Liver (tissue), 9 donors: ENCODE data around the gene SRGAP1. TPM values are rescaled to one million over a fixed set of nuclear protein-coding genes. Genes with fewer than 3 reads are reported as not detected.

ENCODE experiments used
- DNase-seq: peaks from one replicate; pipeline ENCODE4 v3.0.0-alpha.2; 2017; ENCODE audit warnings: low spot score
- H3K27ac ChIP-seq, 2 donors: one replicate each; pipeline ENCODE4 v1.7.0; 2013; ENCODE audit warnings: inconsistent platforms in 2 of 2, low read length in 2 of 2, control low read depth in 1 of 2, low read depth in 1 of 2, mild to moderate bottlenecking in 1 of 2
- H3K27me3 ChIP-seq, 4 donors: one replicate each; pipeline versions ENCODE4 v1.6.1 to v1.7.0; 2013; ENCODE audit warnings: low read length in 3 of 4, inconsistent platforms in 1 of 4, mild to moderate bottlenecking in 1 of 4, moderate library complexity in 1 of 4; ENCODE audit not compliant: control insufficient read depth in 4 of 4, insufficient read depth in 4 of 4
- H3K36me3 ChIP-seq, 4 donors: one replicate each; pipeline versions ENCODE4 v1.6.1 to v1.7.0; 2013; ENCODE audit warnings: low read length in 3 of 4, mild to moderate bottlenecking in 3 of 4, low read depth in 1 of 4, moderate library complexity in 1 of 4; ENCODE audit not compliant: control insufficient read depth in 4 of 4, insufficient read depth in 3 of 4
- H3K4me1 ChIP-seq, 4 donors: one replicate each; pipeline versions ENCODE4 v1.6.1 to v1.7.0; 2013; ENCODE audit warnings: low read length in 3 of 4, mild to moderate bottlenecking in 3 of 4, moderate library complexity in 1 of 4; ENCODE audit not compliant: control insufficient read depth in 4 of 4, insufficient read depth in 4 of 4
- H3K4me3 ChIP-seq, 3 donors: one replicate each; pipeline versions ENCODE4 v1.6.1 to v1.7.0; 2013; ENCODE audit warnings: low read length in 3 of 3, control low read depth in 1 of 3, low read depth in 1 of 3, mild to moderate bottlenecking in 1 of 3
- H3K9ac ChIP-seq, 2 donors: one replicate each; pipeline ENCODE4 v1.7.0; 2013; ENCODE audit warnings: low read length in 2 of 2, mild to moderate bottlenecking in 2 of 2, moderate library complexity in 2 of 2, control low read depth in 1 of 2, low read depth in 1 of 2
- H3K9me3 ChIP-seq, 4 donors: one replicate each; pipeline versions ENCODE4 v1.6.1 to v1.7.0; 2013; ENCODE audit warnings: low read length in 3 of 4; ENCODE audit not compliant: control insufficient read depth in 4 of 4
- ATF3 ChIP-seq: IDR thresholded peaks from 2 replicates; pipeline ENCODE4 v1.6.1; 2016; ENCODE audit warnings: antibody characterized with exemption
- EGR1 ChIP-seq, 2 donors: IDR thresholded peaks; 2 replicates each; pipeline ENCODE4 v1.6.1; 2016 to 2018; ENCODE audit warnings: antibody characterized with exemption in 2 of 2, low read depth in 2 of 2
- FOXA1 ChIP-seq: IDR thresholded peaks from 2 replicates; pipeline ENCODE4 v1.6.1; 2016; ENCODE audit warnings: antibody characterized with exemption
- FOXA2 ChIP-seq: IDR thresholded peaks from 2 replicates; pipeline ENCODE4 v1.6.1; 2016; ENCODE audit warnings: antibody characterized with exemption
- GABPA ChIP-seq, 2 donors: IDR thresholded peaks in 1 of 2; conservative IDR thresholded peaks in 1 of 2; 2 replicates each; pipeline ENCODE4 v1.6.1; 2016; ENCODE audit warnings: antibody characterized with exemption in 2 of 2, mild to moderate bottlenecking in 1 of 2, moderate library complexity in 1 of 2
- HNF4A ChIP-seq, 2 donors: conservative IDR thresholded peaks; 2 replicates each; pipeline ENCODE4 v1.6.1; 2016; ENCODE audit warnings: antibody characterized with exemption in 2 of 2, mild to moderate bottlenecking in 2 of 2
- HNF4G ChIP-seq: IDR thresholded peaks from 2 replicates; pipeline ENCODE4 v1.6.1; 2016; ENCODE audit warnings: antibody characterized with exemption
- JUND ChIP-seq, 2 donors: IDR thresholded peaks; 2 replicates each; pipeline ENCODE4 v1.6.1; 2016; ENCODE audit warnings: antibody characterized with exemption in 2 of 2
- NR2F2 ChIP-seq: IDR thresholded peaks from 2 replicates; pipeline ENCODE4 v1.6.1; 2016; ENCODE audit warnings: antibody characterized with exemption
- RAD21 ChIP-seq, 2 donors: IDR thresholded peaks; 2 replicates each; pipeline ENCODE4 v1.6.1; 2016; ENCODE audit warnings: antibody characterized with exemption in 2 of 2, mild to moderate bottlenecking in 2 of 2
- RXRA ChIP-seq, 2 donors: IDR thresholded peaks; 2 replicates each; pipeline ENCODE4 v1.6.1; 2017 to 2018; ENCODE audit warnings: antibody characterized with exemption in 2 of 2, mild to moderate bottlenecking in 1 of 2
- SP1 ChIP-seq: IDR thresholded peaks from 2 replicates; pipeline ENCODE4 v1.6.1; 2018; ENCODE audit warnings: antibody characterized with exemption, mild to moderate bottlenecking
- TAF1 ChIP-seq: conservative IDR thresholded peaks from 2 replicates; pipeline ENCODE4 v1.6.1; 2016; ENCODE audit warnings: antibody characterized with exemption, mild to moderate bottlenecking
- YY1 ChIP-seq: IDR thresholded peaks from 2 replicates; pipeline ENCODE4 v1.6.1; 2016; ENCODE audit warnings: antibody characterized with exemption, mild to moderate bottlenecking
- WGBS: extraction: QIAGEN DNeasy Blood & Tissue Kit; methylation state at CpG from one replicate; pipeline ENCODE4 v1.1.7; 2013; 5-methylcytosine and 5-hydroxymethylcytosine counted together
- polyA plus RNA-seq, 2 donors: library from polyadenylated mRNA; stranded (reverse) in 1 of 2; unstranded in 1 of 2; fragments of 200-250 nt in 1 of 2; fragments of >200 nt in 1 of 2; fragmentation: Nextera tagmentation in 1 of 2; extraction: Ambion mirVana in 1 of 2; gene quantifications; one replicate each; pipeline versions ENCODE4 v1.2.1 to v1.2.3, GENCODE V29; 2013 to 2015
- total RNA-seq, 2 donors: library from RNA; depleted of rRNA; stranded (reverse); fragments of >200 nt; gene quantifications; one replicate each; pipeline ENCODE4 v1.2.3, GENCODE V29; 2014
- TF ChIP-seq, protein P1 (sequence below): fragments of 150-350 bp; IDR thresholded peaks from 2 replicates; pipeline ENCODE4 v1.5.1; 2017; ENCODE audit warnings: improper control_type of control experiment, low read depth, low read length; ENCODE audit not compliant: missing input control
- TF ChIP-seq, protein P2 (sequence below): IDR thresholded peaks from 2 replicates; pipeline ENCODE4 v1.6.1; 2016; ENCODE audit warnings: antibody characterized with exemption, mild to moderate bottlenecking
- TF ChIP-seq, protein P3 (sequence below): IDR thresholded peaks from 2 replicates; pipeline ENCODE4 v1.6.1; 2016; ENCODE audit warnings: antibody characterized with exemption
- TF ChIP-seq, protein P4 (sequence below): IDR thresholded peaks from 2 replicates; pipeline ENCODE4 v1.6.1; 2016; ENCODE audit warnings: antibody characterized with exemption
- donor health status: healthy.
- donor health status: healthy.
- donor health status: healthy.
- donor health status: healthy.
- donor health status: healthy.

The SRGAP1 gene
- total and polyA plus RNA-seq, 4 donors = 0.28 to 1.3 (median 0.85) TPM

- Histone ChIP-seq H3K27me3 (no peaks in the 10 kb centered on the region), H3K9me3 (no peaks in the 10 kb centered on the region), H3K4me3 (no peak overlapping the region), H3K27ac (no peak overlapping the region), H3K36me3 (no peaks in the 10 kb centered on the region), H3K4me1 (no peaks in the 10 kb centered on the region), H3K9ac (no peak overlapping the region)
- no peak for TF ChIP-seq FOXA2
- no peak for TF ChIP-seq ATF3
- DNase-seq = no peak
Observed at GRCh38 chr12:63985456-63985855, 141.0 kb downstream of the SRGAP1 start.

DNA sequence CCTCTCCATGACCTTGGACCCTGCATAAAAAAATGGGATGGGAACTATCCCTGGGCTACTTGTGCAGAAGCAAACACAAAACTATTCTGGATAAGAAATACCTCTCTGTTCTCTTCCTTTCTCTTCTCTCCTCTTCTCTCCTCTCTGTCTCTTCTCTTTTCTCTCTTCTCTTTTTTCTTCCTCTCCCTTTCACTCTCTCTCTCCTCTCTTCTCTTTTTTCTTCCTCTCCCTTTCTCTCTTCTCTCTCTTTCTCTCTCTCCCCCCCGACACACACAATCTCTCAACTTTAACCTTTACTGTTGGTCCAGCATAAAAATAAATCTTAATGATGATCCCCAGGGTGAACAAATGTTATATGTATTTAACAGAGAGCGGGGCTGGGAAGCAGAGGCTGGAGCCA lies 141.4 kb downstream of the SRGAP1 start:
- no peak overlapping the region for H3K4me3 ChIP-seq
- no peak overlapping the region for H3K27ac ChIP-seq
- H3K27me3 ChIP-seq = no peaks in the 10 kb centered on the region
- H3K9me3 ChIP-seq = no peaks in the 10 kb centered on the region
- DNase-seq = no peak
- TF ChIP-seq JUND (IDR thresholded peaks at IDR 0.05) = no peak
- no peak for TF ChIP-seq TAF1
- no peak for TF ChIP-seq EGR1 (IDR thresholded peaks at IDR 0.05; ENCODE audit: low read depth in 2 of 2)
- TF ChIP-seq, protein P1, sequence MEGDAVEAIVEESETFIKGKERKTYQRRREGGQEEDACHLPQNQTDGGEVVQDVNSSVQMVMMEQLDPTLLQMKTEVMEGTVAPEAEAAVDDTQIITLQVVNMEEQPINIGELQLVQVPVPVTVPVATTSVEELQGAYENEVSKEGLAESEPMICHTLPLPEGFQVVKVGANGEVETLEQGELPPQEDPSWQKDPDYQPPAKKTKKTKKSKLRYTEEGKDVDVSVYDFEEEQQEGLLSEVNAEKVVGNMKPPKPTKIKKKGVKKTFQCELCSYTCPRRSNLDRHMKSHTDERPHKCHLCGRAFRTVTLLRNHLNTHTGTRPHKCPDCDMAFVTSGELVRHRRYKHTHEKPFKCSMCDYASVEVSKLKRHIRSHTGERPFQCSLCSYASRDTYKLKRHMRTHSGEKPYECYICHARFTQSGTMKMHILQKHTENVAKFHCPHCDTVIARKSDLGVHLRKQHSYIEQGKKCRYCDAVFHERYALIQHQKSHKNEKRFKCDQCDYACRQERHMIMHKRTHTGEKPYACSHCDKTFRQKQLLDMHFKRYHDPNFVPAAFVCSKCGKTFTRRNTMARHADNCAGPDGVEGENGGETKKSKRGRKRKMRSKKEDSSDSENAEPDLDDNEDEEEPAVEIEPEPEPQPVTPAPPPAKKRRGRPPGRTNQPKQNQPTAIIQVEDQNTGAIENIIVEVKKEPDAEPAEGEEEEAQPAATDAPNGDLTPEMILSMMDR = no peak
- TF ChIP-seq NR2F2 = no peak
- TF ChIP-seq, protein P2, sequence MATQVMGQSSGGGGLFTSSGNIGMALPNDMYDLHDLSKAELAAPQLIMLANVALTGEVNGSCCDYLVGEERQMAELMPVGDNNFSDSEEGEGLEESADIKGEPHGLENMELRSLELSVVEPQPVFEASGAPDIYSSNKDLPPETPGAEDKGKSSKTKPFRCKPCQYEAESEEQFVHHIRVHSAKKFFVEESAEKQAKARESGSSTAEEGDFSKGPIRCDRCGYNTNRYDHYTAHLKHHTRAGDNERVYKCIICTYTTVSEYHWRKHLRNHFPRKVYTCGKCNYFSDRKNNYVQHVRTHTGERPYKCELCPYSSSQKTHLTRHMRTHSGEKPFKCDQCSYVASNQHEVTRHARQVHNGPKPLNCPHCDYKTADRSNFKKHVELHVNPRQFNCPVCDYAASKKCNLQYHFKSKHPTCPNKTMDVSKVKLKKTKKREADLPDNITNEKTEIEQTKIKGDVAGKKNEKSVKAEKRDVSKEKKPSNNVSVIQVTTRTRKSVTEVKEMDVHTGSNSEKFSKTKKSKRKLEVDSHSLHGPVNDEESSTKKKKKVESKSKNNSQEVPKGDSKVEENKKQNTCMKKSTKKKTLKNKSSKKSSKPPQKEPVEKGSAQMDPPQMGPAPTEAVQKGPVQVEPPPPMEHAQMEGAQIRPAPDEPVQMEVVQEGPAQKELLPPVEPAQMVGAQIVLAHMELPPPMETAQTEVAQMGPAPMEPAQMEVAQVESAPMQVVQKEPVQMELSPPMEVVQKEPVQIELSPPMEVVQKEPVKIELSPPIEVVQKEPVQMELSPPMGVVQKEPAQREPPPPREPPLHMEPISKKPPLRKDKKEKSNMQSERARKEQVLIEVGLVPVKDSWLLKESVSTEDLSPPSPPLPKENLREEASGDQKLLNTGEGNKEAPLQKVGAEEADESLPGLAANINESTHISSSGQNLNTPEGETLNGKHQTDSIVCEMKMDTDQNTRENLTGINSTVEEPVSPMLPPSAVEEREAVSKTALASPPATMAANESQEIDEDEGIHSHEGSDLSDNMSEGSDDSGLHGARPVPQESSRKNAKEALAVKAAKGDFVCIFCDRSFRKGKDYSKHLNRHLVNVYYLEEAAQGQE = no peak
- no peak for TF ChIP-seq SP1
- no peak for TF ChIP-seq RAD21 (IDR thresholded peaks at IDR 0.05)
- TF ChIP-seq FOXA2 = no peak
- TF ChIP-seq YY1 = no peak
- TF ChIP-seq, protein P3, sequence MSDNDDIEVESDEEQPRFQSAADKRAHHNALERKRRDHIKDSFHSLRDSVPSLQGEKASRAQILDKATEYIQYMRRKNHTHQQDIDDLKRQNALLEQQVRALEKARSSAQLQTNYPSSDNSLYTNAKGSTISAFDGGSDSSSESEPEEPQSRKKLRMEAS = no peak
- no peak for TF ChIP-seq ATF3
- TF ChIP-seq GABPA (IDR thresholded peaks at IDR 0.05 in 1 of 2, conservative IDR thresholded peaks at IDR 0.05 in 1 of 2) = no peak
- no peak for TF ChIP-seq HNF4A (conservative IDR thresholded peaks at IDR 0.05)
- no peak for TF ChIP-seq HNF4G
- TF ChIP-seq FOXA1 = no peak
- no peak for TF ChIP-seq RXRA (IDR thresholded peaks at IDR 0.05)
- TF ChIP-seq, protein P4, sequence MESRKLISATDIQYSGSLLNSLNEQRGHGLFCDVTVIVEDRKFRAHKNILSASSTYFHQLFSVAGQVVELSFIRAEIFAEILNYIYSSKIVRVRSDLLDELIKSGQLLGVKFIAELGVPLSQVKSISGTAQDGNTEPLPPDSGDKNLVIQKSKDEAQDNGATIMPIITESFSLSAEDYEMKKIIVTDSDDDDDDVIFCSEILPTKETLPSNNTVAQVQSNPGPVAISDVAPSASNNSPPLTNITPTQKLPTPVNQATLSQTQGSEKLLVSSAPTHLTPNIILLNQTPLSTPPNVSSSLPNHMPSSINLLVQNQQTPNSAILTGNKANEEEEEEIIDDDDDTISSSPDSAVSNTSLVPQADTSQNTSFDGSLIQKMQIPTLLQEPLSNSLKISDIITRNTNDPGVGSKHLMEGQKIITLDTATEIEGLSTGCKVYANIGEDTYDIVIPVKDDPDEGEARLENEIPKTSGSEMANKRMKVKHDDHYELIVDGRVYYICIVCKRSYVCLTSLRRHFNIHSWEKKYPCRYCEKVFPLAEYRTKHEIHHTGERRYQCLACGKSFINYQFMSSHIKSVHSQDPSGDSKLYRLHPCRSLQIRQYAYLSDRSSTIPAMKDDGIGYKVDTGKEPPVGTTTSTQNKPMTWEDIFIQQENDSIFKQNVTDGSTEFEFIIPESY = no peak
- H3K36me3 ChIP-seq = no peaks in the 10 kb centered on the region
- 85% methylated on average over 2 of the region's 2 CpGs for WGBS
- H3K4me1 ChIP-seq = no peaks in the 10 kb centered on the region
- no peak overlapping the region for H3K9ac ChIP-seq
